ENCODE data around the gene ARSB. TPM values are rescaled to one million over a fixed set of nuclear protein-coding genes. Genes with fewer than 3 reads are reported as not detected.

Gene ARSB
- total RNA-seq, 1 donor: 38.4 TPM

DNA sequence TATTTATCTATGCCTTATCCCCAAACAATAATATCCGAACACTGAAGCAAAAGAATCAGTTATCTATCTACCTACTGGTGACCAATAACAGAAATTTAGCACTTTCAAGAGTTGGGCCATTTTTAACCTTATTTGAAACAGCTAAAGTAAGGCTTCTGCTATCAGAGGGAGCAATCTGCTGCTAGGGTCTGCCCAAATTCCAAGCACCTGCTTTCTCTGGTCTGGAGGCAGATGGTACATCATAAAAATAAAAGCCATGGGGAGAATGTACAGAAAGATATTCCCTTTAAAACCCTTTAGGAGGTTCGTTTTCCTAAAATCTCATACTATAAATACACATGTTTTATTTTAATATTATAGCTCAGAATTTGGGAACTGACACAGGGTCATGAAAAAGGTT, 37.7 kb upstream of the ARSB start:
- DNase-seq (ENCODE audit: insufficient read length, low spot score, missing footprints): no peak
- Histone ChIP-seq H3K4me3 (ENCODE audit: insufficient read depth, low read length) (no peak overlapping the region), H3K27ac (ENCODE audit: low read depth, low read length) (no peak overlapping the region), H4K20me1 (ENCODE audit: insufficient read depth, low read length) (no peaks in the 10 kb centered on the region), H3K27me3 (ENCODE audit: insufficient read depth, low read length) (peaks cover 12% of the 10 kb centered on the region), H3K36me3 (ENCODE audit: insufficient read depth, low read length) (no peaks in the 10 kb centered on the region), H3K4me1 (ENCODE audit: insufficient read depth, low read length) (peaks cover 25% of the 10 kb centered on the region), H3K79me2 (ENCODE audit: insufficient read depth, low read length) (no peaks in the 10 kb centered on the region), H2AFZ (ENCODE audit: low read length) (no peak overlapping the region), H3K4me2 (ENCODE audit: insufficient read depth, low read length) (no peak overlapping the region), H3K9me3 (ENCODE audit: low read depth, low read length) (no peaks in the 10 kb centered on the region)
- TF ChIP-seq, protein P1, sequence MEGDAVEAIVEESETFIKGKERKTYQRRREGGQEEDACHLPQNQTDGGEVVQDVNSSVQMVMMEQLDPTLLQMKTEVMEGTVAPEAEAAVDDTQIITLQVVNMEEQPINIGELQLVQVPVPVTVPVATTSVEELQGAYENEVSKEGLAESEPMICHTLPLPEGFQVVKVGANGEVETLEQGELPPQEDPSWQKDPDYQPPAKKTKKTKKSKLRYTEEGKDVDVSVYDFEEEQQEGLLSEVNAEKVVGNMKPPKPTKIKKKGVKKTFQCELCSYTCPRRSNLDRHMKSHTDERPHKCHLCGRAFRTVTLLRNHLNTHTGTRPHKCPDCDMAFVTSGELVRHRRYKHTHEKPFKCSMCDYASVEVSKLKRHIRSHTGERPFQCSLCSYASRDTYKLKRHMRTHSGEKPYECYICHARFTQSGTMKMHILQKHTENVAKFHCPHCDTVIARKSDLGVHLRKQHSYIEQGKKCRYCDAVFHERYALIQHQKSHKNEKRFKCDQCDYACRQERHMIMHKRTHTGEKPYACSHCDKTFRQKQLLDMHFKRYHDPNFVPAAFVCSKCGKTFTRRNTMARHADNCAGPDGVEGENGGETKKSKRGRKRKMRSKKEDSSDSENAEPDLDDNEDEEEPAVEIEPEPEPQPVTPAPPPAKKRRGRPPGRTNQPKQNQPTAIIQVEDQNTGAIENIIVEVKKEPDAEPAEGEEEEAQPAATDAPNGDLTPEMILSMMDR (IDR thresholded peaks at IDR 0.05; ENCODE audit: extremely low read depth, low read depth, low read length): no peak

DNA sequence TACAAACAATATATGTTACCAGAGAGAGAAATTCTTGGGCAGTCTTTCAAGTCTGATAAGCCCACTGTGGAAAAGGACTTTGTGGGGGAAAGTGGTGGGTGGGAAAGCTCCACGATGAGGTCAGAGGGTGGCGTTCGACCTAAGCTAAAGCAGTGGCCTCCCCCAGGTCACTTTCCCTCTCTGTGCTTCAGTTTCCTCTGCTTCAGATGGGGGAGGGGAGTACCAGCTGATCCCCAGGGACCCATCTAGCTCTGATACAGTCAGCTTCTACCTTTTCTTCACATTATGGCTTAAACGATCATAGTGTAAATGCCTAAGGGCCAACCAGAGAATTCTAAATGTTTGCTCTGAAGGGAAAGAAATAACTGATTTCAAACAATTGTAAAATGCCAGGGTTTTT, 36.6 kb upstream of the ARSB start:
- Histone ChIP-seq H3K27me3 (ENCODE audit: insufficient read depth, low read length) (peaks cover 5% of the 10 kb centered on the region), H3K36me3 (ENCODE audit: insufficient read depth, low read length) (no peaks in the 10 kb centered on the region), H3K4me3 (ENCODE audit: insufficient read depth, low read length) (no peak overlapping the region), H2AFZ (ENCODE audit: low read length) (peak overlapping the region; percentile 95), H3K4me2 (ENCODE audit: insufficient read depth, low read length) (no peak overlapping the region), H3K27ac (ENCODE audit: low read depth, low read length) (no peak overlapping the region), H3K9me3 (ENCODE audit: low read depth, low read length) (no peaks in the 10 kb centered on the region), H3K79me2 (ENCODE audit: insufficient read depth, low read length) (no peaks in the 10 kb centered on the region), H4K20me1 (ENCODE audit: insufficient read depth, low read length) (no peaks in the 10 kb centered on the region), H3K4me1 (ENCODE audit: insufficient read depth, low read length) (peaks cover 25% of the 10 kb centered on the region)
- DNase-seq (ENCODE audit: insufficient read length, low spot score, missing footprints): no peak
- TF ChIP-seq, protein P1 (IDR thresholded peaks at IDR 0.05; ENCODE audit: extremely low read depth, low read depth, low read length): no peak

DNA sequence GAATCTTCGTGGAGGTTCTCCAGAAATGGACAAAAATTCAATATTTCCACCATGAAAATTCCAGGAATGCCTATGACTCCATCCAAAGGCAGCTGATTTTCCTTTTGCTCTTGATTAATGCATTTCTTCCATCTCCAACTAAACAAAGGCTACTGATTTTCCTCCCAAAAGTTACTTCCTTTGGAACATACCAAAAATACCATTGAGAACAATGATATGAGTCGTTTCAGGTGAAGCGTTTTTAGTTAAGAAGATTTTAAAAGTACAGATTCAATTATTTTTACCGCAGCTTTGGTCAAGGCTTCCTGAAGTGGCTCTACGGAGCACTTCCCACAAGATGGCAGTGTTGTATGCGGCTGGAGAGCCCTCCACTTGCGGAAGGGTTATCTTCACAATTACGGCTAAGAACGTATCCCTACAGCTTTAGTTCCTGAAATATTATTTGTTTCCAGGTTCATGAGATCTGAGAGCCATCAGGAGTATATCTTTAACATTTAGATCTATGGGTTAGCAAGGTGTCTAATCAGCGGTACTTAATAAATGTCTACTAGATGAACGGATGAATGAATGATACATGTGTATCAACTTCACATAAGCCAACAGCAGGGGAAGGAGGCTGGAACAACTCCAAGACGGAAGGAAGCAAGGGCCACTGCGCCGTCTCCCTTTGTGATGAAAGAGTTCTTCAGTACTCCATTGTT, 35.9 kb upstream of the ARSB start:
- DNase-seq (ENCODE audit: insufficient read length, low spot score, missing footprints): no peak
- H3K4me1 ChIP-seq (ENCODE audit: insufficient read depth, low read length): peaks cover 25% of the 10 kb centered on the region
- no peaks in the 10 kb centered on the region for H3K9me3 ChIP-seq (ENCODE audit: low read depth, low read length)
- H3K27ac ChIP-seq (ENCODE audit: low read depth, low read length): peak overlapping the region; percentile 82
- no peaks in the 10 kb centered on the region for H3K79me2 ChIP-seq (ENCODE audit: insufficient read depth, low read length)
- peak overlapping the region; percentile 63 for H3K4me3 ChIP-seq (ENCODE audit: insufficient read depth, low read length)
- no peaks in the 10 kb centered on the region for H3K27me3 ChIP-seq (ENCODE audit: insufficient read depth, low read length)
- TF ChIP-seq, protein P1 (IDR thresholded peaks at IDR 0.05; ENCODE audit: extremely low read depth, low read depth, low read length): peak; percentile 95
- no peaks in the 10 kb centered on the region for H3K36me3 ChIP-seq (ENCODE audit: insufficient read depth, low read length)
- H4K20me1 ChIP-seq (ENCODE audit: insufficient read depth, low read length): no peaks in the 10 kb centered on the region
- peak overlapping the region; percentile 86 for H3K4me2 ChIP-seq (ENCODE audit: insufficient read depth, low read length)
- peak overlapping the region; percentile 95 for H2AFZ ChIP-seq (ENCODE audit: low read length)

DNA sequence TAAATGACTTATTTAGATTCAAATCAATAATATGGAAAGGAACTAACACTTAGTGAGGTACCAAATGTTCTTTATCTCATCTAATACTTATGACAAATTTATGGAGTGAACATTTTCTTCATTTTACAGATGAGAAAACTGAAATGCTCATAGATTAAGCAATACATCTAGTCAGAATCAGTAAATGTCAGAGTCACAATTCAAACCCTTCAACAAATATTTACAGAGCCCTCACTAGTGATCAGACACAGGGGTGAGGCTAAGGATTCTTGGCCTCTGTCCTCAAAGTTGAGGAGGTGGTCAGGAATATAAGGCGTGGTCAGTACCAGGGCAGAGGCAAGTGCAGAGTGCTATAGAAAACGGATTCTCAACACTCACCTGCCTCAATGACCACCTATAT, 29.5 kb upstream of the ARSB start:
- peaks cover 2% of the 10 kb centered on the region for H3K9me3 ChIP-seq (ENCODE audit: low read depth, low read length)
- no peak overlapping the region for H3K27ac ChIP-seq (ENCODE audit: low read depth, low read length)
- H3K36me3 ChIP-seq (ENCODE audit: insufficient read depth, low read length): no peaks in the 10 kb centered on the region
- TF ChIP-seq, protein P1 (IDR thresholded peaks at IDR 0.05; ENCODE audit: extremely low read depth, low read depth, low read length): no peak
- DNase-seq (ENCODE audit: insufficient read length, low spot score, missing footprints): no peak
- H2AFZ ChIP-seq (ENCODE audit: low read length): no peak overlapping the region
- H3K27me3 ChIP-seq (ENCODE audit: insufficient read depth, low read length): no peaks in the 10 kb centered on the region
- H3K4me2 ChIP-seq (ENCODE audit: insufficient read depth, low read length): no peak overlapping the region
- H3K4me1 ChIP-seq (ENCODE audit: insufficient read depth, low read length): peaks cover 17% of the 10 kb centered on the region
- H4K20me1 ChIP-seq (ENCODE audit: insufficient read depth, low read length): no peaks in the 10 kb centered on the region
- no peaks in the 10 kb centered on the region for H3K79me2 ChIP-seq (ENCODE audit: insufficient read depth, low read length)
- no peak overlapping the region for H3K4me3 ChIP-seq (ENCODE audit: insufficient read depth, low read length)
